ENCODE results near the gene SLC9A3. TPM values are rescaled to one million over a fixed set of nuclear protein-coding genes. Genes with fewer than 3 reads are reported as not detected.

Gene SLC9A3
- total and polyA plus RNA-seq, 2 experiments from 2014 or later: 1.2 to 1.7 TPM

- H3K27ac ChIP-seq: no peak overlapping the region
- no peaks in the 10 kb centered on the region for H3K4me1 ChIP-seq (ENCODE audit: insufficient read depth)
- no peak overlapping the region for H3K4me3 ChIP-seq
- no peaks in the 10 kb centered on the region for H3K9me3 ChIP-seq (ENCODE audit: low read depth)
- in situ Hi-C loops (cut with MboI): no loop called here
- WGBS, 2 experiments (ENCODE audit: low coverage in 1 of 2, low lambda C conversion rate in 2 of 2, missing lambda C conversion rate in 2 of 2): 70 to 71% methylated on average over 13 of the region's 13 CpGs
- H3K4me2 ChIP-seq (ENCODE audit: unreplicated experiment): no peak overlapping the region
- DNase-seq: no peak
- H3K79me2 ChIP-seq (ENCODE audit: insufficient read depth): no peaks in the 10 kb centered on the region
- no peak overlapping the region for H2AFZ ChIP-seq
- H4K20me1 ChIP-seq (ENCODE audit: insufficient read depth): no peaks in the 10 kb centered on the region
- H3K9ac ChIP-seq: no peak overlapping the region
- TF ChIP-seq EZH2phosphoT487 (IDR thresholded peaks at IDR 0.05; ENCODE audit: insufficient read depth, low read depth) (no peak), EZH2 (IDR thresholded peaks at IDR 0.05; ENCODE audit: insufficient read depth, poor library complexity, severe bottlenecking) (no peak)
- H3F3A ChIP-seq (ENCODE audit: insufficient read depth): no peaks in the 10 kb centered on the region
- H3K36me3 ChIP-seq (ENCODE audit: low read depth): no peaks in the 10 kb centered on the region
- no peaks in the 10 kb centered on the region for H3K9me2 ChIP-seq (ENCODE audit: insufficient read depth)
- peaks cover 22% of the 10 kb centered on the region for H3K27me3 ChIP-seq (replicated peaks; ENCODE audit: insufficient read depth)
Measured at GRCh38 chr5:571791-572190, 47.5 kb upstream of the SLC9A3 start.

DNA sequence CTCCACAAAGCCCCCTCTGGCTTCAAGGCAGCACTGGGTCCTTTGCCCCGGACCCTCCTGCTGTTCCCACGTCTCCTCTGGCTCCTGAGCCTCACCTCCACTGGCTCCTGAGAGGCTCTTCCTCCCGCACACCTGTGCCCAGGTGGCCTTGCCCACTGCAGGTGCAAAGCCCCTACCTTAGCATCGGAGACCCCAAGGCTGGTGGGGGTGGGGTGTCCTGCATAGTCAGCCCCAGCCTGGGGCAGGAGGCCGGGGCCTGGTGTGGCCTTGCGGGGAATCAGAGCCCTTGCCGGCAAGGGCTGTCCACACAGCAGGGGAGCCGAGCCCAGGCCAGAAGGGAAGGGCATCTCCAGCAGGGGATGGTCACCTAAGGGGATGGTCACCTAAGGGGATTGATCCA, 46.6 kb upstream of the SLC9A3 start:
- WGBS, 2 experiments (ENCODE audit: low coverage in 1 of 2, low lambda C conversion rate in 2 of 2, missing lambda C conversion rate in 2 of 2): 54 to 58% methylated on average over 8 of the region's 8 CpGs

GRCh38 chr5:570446-570845, 46.2 kb upstream of the SLC9A3 start:
- 54 to 64% methylated on average over 8 to 17 of the region's 17 CpGs for WGBS, 2 experiments (ENCODE audit: low coverage in 1 of 2, low lambda C conversion rate in 2 of 2, missing lambda C conversion rate in 2 of 2)
- Histone ChIP-seq H3K36me3 (ENCODE audit: low read depth) (no peaks in the 10 kb centered on the region), H3K9me3 (ENCODE audit: low read depth) (no peaks in the 10 kb centered on the region), H3K4me3 (no peak overlapping the region), H3K79me2 (ENCODE audit: insufficient read depth) (no peaks in the 10 kb centered on the region), H3K27me3 (replicated peaks; ENCODE audit: insufficient read depth) (peaks cover 22% of the 10 kb centered on the region), H3K4me2 (ENCODE audit: unreplicated experiment) (no peak overlapping the region), H4K20me1 (ENCODE audit: insufficient read depth) (no peaks in the 10 kb centered on the region), H3K27ac (no peak overlapping the region), H3F3A (ENCODE audit: insufficient read depth) (no peaks in the 10 kb centered on the region; the same call in 1 of the 2 replicates), H3K9me2 (ENCODE audit: insufficient read depth) (no peaks in the 10 kb centered on the region), H3K9ac (no peak overlapping the region), H2AFZ (no peak overlapping the region), H3K4me1 (ENCODE audit: insufficient read depth) (no peaks in the 10 kb centered on the region)
- no peak for DNase-seq
- TF ChIP-seq EZH2phosphoT487 (IDR thresholded peaks at IDR 0.05; ENCODE audit: insufficient read depth, low read depth) (no peak), EZH2 (IDR thresholded peaks at IDR 0.05; ENCODE audit: insufficient read depth, poor library complexity, severe bottlenecking) (no peak)
- in situ Hi-C loops (cut with MboI): no loop called here

More for the DNA sequence above, 46.6 kb upstream of the SLC9A3 start:
- no peaks in the 10 kb centered on the region for H4K20me1 ChIP-seq (ENCODE audit: insufficient read depth)
- no peak overlapping the region for H3K4me2 ChIP-seq (ENCODE audit: unreplicated experiment)
- H3K9me3 ChIP-seq (ENCODE audit: low read depth): no peaks in the 10 kb centered on the region
- H3F3A ChIP-seq (ENCODE audit: insufficient read depth): no peaks in the 10 kb centered on the region; the same call in 1 of the 2 replicates
- peaks cover 22% of the 10 kb centered on the region for H3K27me3 ChIP-seq (replicated peaks; ENCODE audit: insufficient read depth)
- no peaks in the 10 kb centered on the region for H3K79me2 ChIP-seq (ENCODE audit: insufficient read depth)
- TF ChIP-seq EZH2phosphoT487 (IDR thresholded peaks at IDR 0.05; ENCODE audit: insufficient read depth, low read depth) (no peak), EZH2 (IDR thresholded peaks at IDR 0.05; ENCODE audit: insufficient read depth, poor library complexity, severe bottlenecking) (no peak)
- no peak overlapping the region for H3K9ac ChIP-seq
- H3K4me3 ChIP-seq: no peak overlapping the region
- no peaks in the 10 kb centered on the region for H3K9me2 ChIP-seq (ENCODE audit: insufficient read depth)
- in situ Hi-C loops (cut with MboI): no loop called here
- no peaks in the 10 kb centered on the region for H3K36me3 ChIP-seq (ENCODE audit: low read depth)
- no peak for DNase-seq
- H3K4me1 ChIP-seq (ENCODE audit: insufficient read depth): no peaks in the 10 kb centered on the region
- H3K27ac ChIP-seq: no peak overlapping the region
- no peak overlapping the region for H2AFZ ChIP-seq

DNA sequence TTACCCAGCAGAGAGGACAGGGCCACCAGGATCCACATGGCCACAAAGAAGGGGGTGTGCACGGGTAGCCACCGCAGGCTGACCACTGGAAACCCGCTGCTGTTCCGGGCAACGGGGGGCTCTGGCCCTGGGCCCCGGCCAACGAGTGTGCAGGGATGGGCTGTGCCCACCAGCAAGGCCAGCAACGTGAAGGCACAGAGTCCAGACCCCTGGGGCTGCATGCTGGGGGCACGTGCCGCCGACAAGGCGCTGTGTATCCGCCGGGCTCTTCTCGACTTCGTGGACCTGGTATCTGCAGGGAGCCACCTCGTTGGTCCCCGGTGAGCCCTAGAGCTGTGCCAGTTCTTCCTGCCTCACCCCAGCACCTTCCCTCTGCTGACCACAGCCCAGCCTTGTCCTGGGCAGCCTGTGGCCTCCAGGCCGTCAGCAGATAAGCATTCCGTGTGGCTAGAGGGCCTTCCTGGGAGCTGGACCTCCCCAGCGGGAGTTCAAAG, 45.7 kb upstream of the SLC9A3 start:
- Histone ChIP-seq H3F3A (ENCODE audit: insufficient read depth) (no peaks in the 10 kb centered on the region; the same call in 1 of the 2 replicates), H4K20me1 (ENCODE audit: insufficient read depth) (no peaks in the 10 kb centered on the region), H3K4me1 (ENCODE audit: insufficient read depth) (no peaks in the 10 kb centered on the region), H3K79me2 (ENCODE audit: insufficient read depth) (no peaks in the 10 kb centered on the region), H3K9me3 (ENCODE audit: low read depth) (no peaks in the 10 kb centered on the region), H3K27ac (no peak overlapping the region), H3K36me3 (ENCODE audit: low read depth) (no peaks in the 10 kb centered on the region), H3K9ac (no peak overlapping the region), H3K4me2 (ENCODE audit: unreplicated experiment) (no peak overlapping the region), H3K4me3 (no peak overlapping the region), H2AFZ (no peak overlapping the region), H3K9me2 (ENCODE audit: insufficient read depth) (no peaks in the 10 kb centered on the region), H3K27me3 (replicated peaks; ENCODE audit: insufficient read depth) (peaks cover 22% of the 10 kb centered on the region)
- TF ChIP-seq EZH2phosphoT487 (IDR thresholded peaks at IDR 0.05; ENCODE audit: insufficient read depth, low read depth) (no peak), EZH2 (IDR thresholded peaks at IDR 0.05; ENCODE audit: insufficient read depth, poor library complexity, severe bottlenecking) (no peak)
- no peak for DNase-seq
- in situ Hi-C loops (cut with MboI): no loop called here
- 66 to 71% methylated on average over 19 to 21 of the region's 21 CpGs for WGBS, 2 experiments (ENCODE audit: low coverage in 1 of 2, low lambda C conversion rate in 2 of 2, missing lambda C conversion rate in 2 of 2)

Measured in GM23248 (cell line).